IMR-90 (cell line): Measurements from ENCODE around the gene OTOG. TPM values are rescaled to one million over a fixed set of nuclear protein-coding genes. Genes with fewer than 3 reads are reported as not detected.

Source experiments
- ATAC-seq: fragments of 200-7000 bp; cut with Tn5 transposase; 2 replicates; pipeline ENCODE4 v1.9.1; 2020; ENCODE audit warnings: low read depth, mild to moderate bottlenecking, moderate library complexity
- BruUV-seq: library from RNA; stranded (reverse); fragments of 400-500 nt; replicated peaks from 2 replicates; lab custom pipeline; 2021; lab: Mats Ljungman, UMichigan
- CTCF ChIA-PET: fragments of 300-600 bp; formaldehyde crosslinking; extraction: SDS; loops from one replicate; lab custom pipeline; 2021; ENCODE audit warnings: antibody characterized with exemption; lab: Yijun Ruan, JAX
- POLR2A ChIA-PET: fragments of 300-600 bp; sonication (Branson Sonifier 250); formaldehyde crosslinking; loops from one replicate; lab custom pipeline; 2022; ENCODE audit warnings: antibody characterized with exemption; ENCODE audit not compliant: unreplicated experiment; lab: Charles Lee
- DNase-seq: peaks from one replicate; pipeline ENCODE4 v3.0.0; 2013
- H2AFZ ChIP-seq: replicated peaks from 2 replicates; pipeline ENCODE3; 2013; ENCODE audit warnings: low read length, mild to moderate bottlenecking; ENCODE audit not compliant: poor library complexity
- H2AK5ac ChIP-seq: 2 replicates; pipeline ENCODE4 v1.6.1; 2013; ENCODE audit warnings: low read depth, low read length, inconsistent platforms
- H2AK9ac ChIP-seq: replicated peaks from 2 replicates; pipeline ENCODE3; 2013; ENCODE audit warnings: mild to moderate bottlenecking, low read depth, low read length, moderate library complexity; ENCODE audit not compliant: poor library complexity
- H2BK120ac ChIP-seq: 2 replicates; pipeline ENCODE4 v1.6.1; 2013; ENCODE audit warnings: low read depth, low read length, inconsistent platforms
- H2BK15ac ChIP-seq: 3 replicates; pipeline ENCODE4 v1.6.1; 2013; ENCODE audit warnings: low read depth, low read length, inconsistent platforms
- H2BK20ac ChIP-seq: 2 replicates; pipeline ENCODE4 v1.6.1; 2013; ENCODE audit warnings: low read depth, mild to moderate bottlenecking, inconsistent platforms, low read length, moderate library complexity
- H2BK5ac ChIP-seq: 2 replicates; pipeline ENCODE4 v1.6.1; 2013; ENCODE audit warnings: mild to moderate bottlenecking, low read depth, low read length, inconsistent platforms; ENCODE audit not compliant: poor library complexity, severe bottlenecking
- H3K14ac ChIP-seq: replicated peaks from 2 replicates; pipeline ENCODE4 v1.6.1; 2013; ENCODE audit warnings: low read depth, low read length, inconsistent platforms
- H3K18ac ChIP-seq: 2 replicates; pipeline ENCODE4 v1.6.1; 2013; ENCODE audit warnings: low read depth, low read length, control low read depth
- H3K23ac ChIP-seq: 2 replicates; pipeline ENCODE4 v1.6.1; 2013; ENCODE audit warnings: low read depth, low read length, inconsistent platforms
- H3K27ac ChIP-seq: 2 replicates; pipeline ENCODE4 v1.5.1; 2013; ENCODE audit warnings: mild to moderate bottlenecking, control low read depth, low read length; ENCODE audit not compliant: insufficient read depth
- H3K27me3 ChIP-seq: 2 replicates; pipeline ENCODE4 v1.6.1; 2013; ENCODE audit warnings: low read length; ENCODE audit not compliant: control insufficient read depth, insufficient read depth
- H3K36me3 ChIP-seq: 2 replicates; pipeline ENCODE4 v1.6.1; 2013; ENCODE audit warnings: low read length, mixed read lengths; ENCODE audit not compliant: control insufficient read depth, insufficient read depth
- H3K4ac ChIP-seq: 2 replicates; pipeline ENCODE4 v1.6.1; 2013; ENCODE audit warnings: low read depth, low read length, inconsistent platforms
- H3K4me1 ChIP-seq: 2 replicates; pipeline ENCODE4 v1.6.1; 2013; ENCODE audit warnings: low read length, mixed read lengths; ENCODE audit not compliant: control insufficient read depth, insufficient read depth
- H3K4me2 ChIP-seq: 2 replicates; pipeline ENCODE4 v1.6.1; 2013; ENCODE audit warnings: low read depth, mild to moderate bottlenecking, control low read depth, low read length, moderate library complexity
- H3K4me3 ChIP-seq: 2 replicates; pipeline ENCODE4 v1.5.1; 2013; ENCODE audit warnings: low read depth, mild to moderate bottlenecking, control low read depth, low read length, moderate library complexity; ENCODE audit not compliant: insufficient read depth
- H3K56ac ChIP-seq: 2 replicates; pipeline ENCODE4 v1.6.1; 2013; ENCODE audit warnings: low read length, inconsistent platforms; ENCODE audit not compliant: insufficient read depth; ENCODE audit errors: extremely low read depth
- H3K79me1 ChIP-seq, 2 experiments: 2 replicates each; pipeline ENCODE4 v1.6.1; 2013; ENCODE audit warnings: low read length in 2 of 2, inconsistent platforms in 1 of 2, low read depth in 1 of 2
- H3K9ac ChIP-seq: 2 replicates; pipeline ENCODE4 v1.6.1; 2013; ENCODE audit warnings: low read depth, low read length, control low read depth
- H3K9me1 ChIP-seq: 2 replicates; pipeline ENCODE4 v1.6.1; 2013; ENCODE audit warnings: low read length, inconsistent platforms; ENCODE audit not compliant: insufficient read depth
- H3K9me3 ChIP-seq: 2 replicates; pipeline ENCODE4 v1.6.1; 2013; ENCODE audit warnings: low read length; ENCODE audit not compliant: control insufficient read depth, insufficient read depth
- H4K20me1 ChIP-seq: 2 replicates; pipeline ENCODE4 v1.6.1; 2013; ENCODE audit warnings: low read length, inconsistent platforms; ENCODE audit not compliant: insufficient read depth
- H4K5ac ChIP-seq: 2 replicates; pipeline ENCODE4 v1.6.1; 2013; ENCODE audit warnings: mild to moderate bottlenecking, low read depth, low read length, control low read depth
- H4K8ac ChIP-seq, 2 experiments: 2 replicates each; pipeline ENCODE4 v1.6.1; 2013; ENCODE audit warnings: low read depth in 2 of 2, low read length in 2 of 2, control low read depth in 1 of 2, inconsistent platforms in 1 of 2
- H4K91ac ChIP-seq: 2 replicates; pipeline ENCODE4 v1.6.1; 2013; ENCODE audit warnings: low read depth, low read length, inconsistent platforms; ENCODE audit not compliant: insufficient read depth
- CEBPB ChIP-seq: IDR thresholded peaks from 2 replicates; pipeline ENCODE4 v1.6.1; 2012; ENCODE audit warnings: low read depth, low read length, improper control_type of control experiment
- MAFK ChIP-seq: IDR thresholded peaks from 2 replicates; pipeline ENCODE4 v1.6.1; 2012; ENCODE audit warnings: low read depth, low read length, improper control_type of control experiment
- MXI1 ChIP-seq: IDR thresholded peaks from 2 replicates; pipeline ENCODE4 v1.6.1; 2012; ENCODE audit warnings: low read depth, mild to moderate bottlenecking, low read length, moderate library complexity, borderline replicate concordance
- RAD21 ChIP-seq: IDR thresholded peaks from 2 replicates; pipeline ENCODE4 v1.6.1; 2012; ENCODE audit warnings: low read length, improper control_type of control experiment
- RCOR1 ChIP-seq: IDR thresholded peaks from 2 replicates; pipeline ENCODE4 v1.6.1; 2012; ENCODE audit warnings: mild to moderate bottlenecking, low read length, improper control_type of control experiment; ENCODE audit not compliant: insufficient replicate concordance
- RFX5 ChIP-seq: IDR thresholded peaks from 2 replicates; pipeline ENCODE4 v1.8.0; 2012; ENCODE audit warnings: low read depth, mild to moderate bottlenecking, low read length, moderate library complexity
- SMC3 ChIP-seq: fragments of 150-350 bp; IDR thresholded peaks from 2 replicates; pipeline ENCODE4 v1.6.1; 2016; ENCODE audit warnings: low read depth, mild to moderate bottlenecking, antibody characterized with exemption, low read length, moderate library complexity
- WGBS, 2 experiments: methylation state at CpG; one replicate each; pipeline versions ENCODE4 v1.1.5 to v1.1.7; 2013; ENCODE audit warnings: missing lambda C conversion rate in 2 of 2; ENCODE audit not compliant: insufficient read length in 1 of 2; ENCODE audit errors: extremely low coverage in 2 of 2; 5-methylcytosine and 5-hydroxymethylcytosine counted together
- dilution Hi-C: fragments of 300-500 bp; cut with HindIII; formaldehyde crosslinking; loops from one replicate; pipeline ENCODE4 v1.14.3; 2018; ENCODE audit warnings: low sequenced_read_pairs; ENCODE audit not compliant: unreplicated experiment
- in situ Hi-C: fragments of 300-500 bp; cut with MboI; formaldehyde crosslinking; loops from 3 replicates; pipeline ENCODE4 v1.14.3; 2019; ENCODE audit warnings: low sequenced_read_pairs, inconsistent platforms, mixed read lengths
- intact Hi-C: fragments of 100-400 bp; cut with micrococcal nuclease; formaldehyde crosslinking; loops from 2 replicates; pipeline ENCODE4 v1.10.0; 2022
- polyA plus RNA-seq, 3 experiments: library from polyadenylated mRNA; depleted of rRNA; stranded (reverse); fragments of >200 nt; gene quantifications; 2 replicates each; pipeline ENCODE4 v1.2.3, GENCODE V29; 2012; ENCODE audit warnings: low replicate concordance in 1 of 3
- total RNA-seq: library from RNA; depleted of rRNA; stranded (reverse); fragments of >200 nt; gene quantifications from 2 replicates; pipeline ENCODE4 v1.2.3, GENCODE V29; 2012
- TF ChIP-seq, protein P1 (sequence below): conservative IDR thresholded peaks from 2 replicates; pipeline ENCODE4 v1.5.1; 2012; ENCODE audit warnings: mild to moderate bottlenecking, low read depth, low read length, improper control_type of control experiment

OTOG gene
- total and polyA plus RNA-seq, 2 of the 4 experiments (the other 2 are of a cell fraction) = not detected

DNA sequence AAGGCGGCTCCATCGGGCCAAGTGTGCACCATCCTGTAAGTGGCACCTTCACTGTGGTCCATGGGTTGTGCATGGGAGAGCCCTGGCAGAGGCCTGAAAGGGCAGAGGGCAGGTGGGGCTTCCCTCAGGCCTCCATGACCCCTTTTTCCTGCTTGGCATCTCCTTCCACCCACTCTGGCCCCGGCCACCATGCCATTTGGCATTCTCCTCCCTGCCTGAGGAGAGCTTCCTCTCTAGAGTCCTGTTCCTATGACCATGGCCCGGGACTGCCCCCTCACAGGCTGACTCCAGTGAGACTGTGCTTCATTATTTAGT, 4.9 kb downstream of the OTOG start:
- WGBS, 2 experiments = no CpG with 5 or more reads among the region's 4 CpGs
- in situ Hi-C loops (no loop called here), intact Hi-C loops (no loop called here), dilution Hi-C loops (no loop called here)
- H4K91ac ChIP-seq = no peak overlapping the region
- CTCF ChIA-PET = no interaction called here
- no peaks in the 10 kb centered on the region for H3K9me3 ChIP-seq
- no peak overlapping the region for H2BK5ac ChIP-seq
- DNase-seq (no peak), ATAC-seq (no peak)
- no peak overlapping the region for H2BK120ac ChIP-seq
- no peak overlapping the region for H3K18ac ChIP-seq
- no peak overlapping the region for H2BK20ac ChIP-seq
- BruUV-seq = no TSS peak
- H3K23ac ChIP-seq = no peak overlapping the region
- H2AK9ac ChIP-seq = no peak overlapping the region
- no peak overlapping the region for H3K4me3 ChIP-seq
- no peak overlapping the region for H3K4me2 ChIP-seq
- no peak overlapping the region for H2BK15ac ChIP-seq
- H3K4ac ChIP-seq = no peak overlapping the region
- no peaks in the 10 kb centered on the region for H3K79me1 ChIP-seq
- no peak overlapping the region for H3K56ac ChIP-seq
- no peak overlapping the region for H3K14ac ChIP-seq
- no peaks in the 10 kb centered on the region for H3K4me1 ChIP-seq
- TF ChIP-seq RFX5 (no peak), CEBPB (no peak), RAD21 (no peak), SMC3 (no peak), MXI1 (no peak), MAFK (no peak), RCOR1 (no peak)
- TF ChIP-seq, protein P1, sequence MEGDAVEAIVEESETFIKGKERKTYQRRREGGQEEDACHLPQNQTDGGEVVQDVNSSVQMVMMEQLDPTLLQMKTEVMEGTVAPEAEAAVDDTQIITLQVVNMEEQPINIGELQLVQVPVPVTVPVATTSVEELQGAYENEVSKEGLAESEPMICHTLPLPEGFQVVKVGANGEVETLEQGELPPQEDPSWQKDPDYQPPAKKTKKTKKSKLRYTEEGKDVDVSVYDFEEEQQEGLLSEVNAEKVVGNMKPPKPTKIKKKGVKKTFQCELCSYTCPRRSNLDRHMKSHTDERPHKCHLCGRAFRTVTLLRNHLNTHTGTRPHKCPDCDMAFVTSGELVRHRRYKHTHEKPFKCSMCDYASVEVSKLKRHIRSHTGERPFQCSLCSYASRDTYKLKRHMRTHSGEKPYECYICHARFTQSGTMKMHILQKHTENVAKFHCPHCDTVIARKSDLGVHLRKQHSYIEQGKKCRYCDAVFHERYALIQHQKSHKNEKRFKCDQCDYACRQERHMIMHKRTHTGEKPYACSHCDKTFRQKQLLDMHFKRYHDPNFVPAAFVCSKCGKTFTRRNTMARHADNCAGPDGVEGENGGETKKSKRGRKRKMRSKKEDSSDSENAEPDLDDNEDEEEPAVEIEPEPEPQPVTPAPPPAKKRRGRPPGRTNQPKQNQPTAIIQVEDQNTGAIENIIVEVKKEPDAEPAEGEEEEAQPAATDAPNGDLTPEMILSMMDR = no peak
- H4K5ac ChIP-seq = no peak overlapping the region
- no peak overlapping the region for H4K8ac ChIP-seq
- no peaks in the 10 kb centered on the region for H3K36me3 ChIP-seq
- no peak overlapping the region for H2AFZ ChIP-seq
- H3K9me1 ChIP-seq = no peaks in the 10 kb centered on the region
- H3K27me3 ChIP-seq = peaks cover 13% of the 10 kb centered on the region; the same call in 1 of the 2 replicates
- no peaks in the 10 kb centered on the region for H4K20me1 ChIP-seq
- no peak overlapping the region for H2AK5ac ChIP-seq
- no peak overlapping the region for H3K27ac ChIP-seq
- POLR2A ChIA-PET = no interaction called here
- no peak overlapping the region for H3K9ac ChIP-seq
